Metanephros (tissue), 1 donor: ENCODE measurements around the gene CD163L1. TPM values are rescaled to one million over a fixed set of nuclear protein-coding genes. Genes with fewer than 3 reads are reported as not detected.

ENCODE experiments used
- total RNA-seq: library from RNA; depleted of rRNA; stranded (reverse); fragments of >200 nt; gene quantifications from one replicate; pipeline ENCODE4 v1.2.3, GENCODE V29; 2014

CD163L1 gene
- 5.8 TPM for total RNA-seq

GRCh38 chr12:7444076-7444475 is at the start of gene CD163L1:
Gene CD163L1, minus strand, starts transcription at chr12:7444153. Its CDS starts 26 bp downstream, at chr12:7444127.

Other genes with a start within 250 kb of the CD163L1 start
- gene ACSM4, start 140.1 kb downstream of the CD163L1 start, total RNA-seq: not detected
- 18.8 TPM for gene CD163, start 59.6 kb upstream of the CD163L1 start, total RNA-seq
- gene APOBEC1, start 221.8 kb upstream of the CD163L1 start, total RNA-seq: not detected